B cell (primary cell): ENCODE results near the gene SLC6A20. TPM values are rescaled to one million over a fixed set of nuclear protein-coding genes. Genes with fewer than 3 reads are reported as not detected.

Experiments
- ATAC-seq: fragments of 200-7000 bp; cut with Tn5 transposase; one replicate; pipeline ENCODE4 v1.10.0; 2021; ENCODE audit warnings: low read depth, mild to moderate bottlenecking, moderate number of reproducible peaks, moderate library complexity
- CTCF ChIA-PET: fragments of 350-600 bp; sonication (Branson Sonifier 250); formaldehyde crosslinking; loops from one replicate; lab custom pipeline; 2021; ENCODE audit warnings: antibody characterized with exemption, inconsistent platforms; lab: Charles Lee
- POLR2A ChIA-PET: fragments of 350-600 bp; sonication (Branson Sonifier 250); formaldehyde crosslinking; loops from one replicate; lab custom pipeline; 2021; ENCODE audit warnings: antibody characterized with exemption; lab: Charles Lee
- DNase-seq: peaks from one replicate; pipeline ENCODE4 v3.0.0; 2013
- H2AFZ ChIP-seq: 2 replicates; pipeline ENCODE4 v1.6.1; 2012; ENCODE audit warnings: mild to moderate bottlenecking, low read depth, low read length; ENCODE audit not compliant: insufficient read depth, poor library complexity, severe bottlenecking
- H3K27ac ChIP-seq, 2 donors: 1 replicate in 1 of 2; 2 replicates in 1 of 2; pipeline ENCODE4 v1.5.1; 2012 to 2013; ENCODE audit warnings: low read length in 2 of 2, mild to moderate bottlenecking in 2 of 2, moderate library complexity in 1 of 2
- H3K27me3 ChIP-seq, 4 experiments: fragments of 200-600 bp in 1 of 4; sonication (generic) in 1 of 4; replicated peaks in 1 of 4; 1 replicate in 2 of 4; 2 replicates in 2 of 4; pipeline versions ENCODE4 v1.6.1 to v1.7.0; 2013 to 2016; ENCODE audit warnings: low read length in 3 of 4, mild to moderate bottlenecking in 2 of 4, mixed read lengths in 1 of 4, moderate library complexity in 1 of 4; ENCODE audit not compliant: insufficient read depth in 4 of 4, control insufficient read depth in 3 of 4; ENCODE audit errors: control extremely low read depth in 1 of 4
- H3K36me3 ChIP-seq, 2 experiments: replicated peaks in 1 of 2; 1 replicate in 1 of 2; 2 replicates in 1 of 2; pipeline versions ENCODE4 v1.6.1 to v1.7.1; 2013; ENCODE audit warnings: low read length in 1 of 2; ENCODE audit not compliant: insufficient read depth in 2 of 2, control insufficient read depth in 1 of 2; ENCODE audit errors: control extremely low read depth in 1 of 2, extremely low read depth in 1 of 2
- H3K4me1 ChIP-seq, 2 donors: fragments of 200-600 bp in 1 of 2; sonication (generic) in 1 of 2; 1 replicate in 1 of 2; 2 replicates in 1 of 2; pipeline versions ENCODE4 v1.5.1 to v1.6.1; 2013 to 2017; ENCODE audit warnings: low read length in 2 of 2; ENCODE audit not compliant: control insufficient read depth in 2 of 2, insufficient read depth in 2 of 2
- H3K4me2 ChIP-seq: replicated peaks from 2 replicates; pipeline ENCODE3; 2012; ENCODE audit warnings: mild to moderate bottlenecking, low read depth, low read length; ENCODE audit not compliant: poor library complexity, severe bottlenecking
- H3K4me3 ChIP-seq, 5 experiments: fragments of 200-600 bp in 1 of 5; sonication (generic) in 1 of 5; 1 replicate in 3 of 5; 2 replicates in 2 of 5; pipeline versions ENCODE4 v1.5.1 to v1.7.0; 2011 to 2016; ENCODE audit warnings: low read length in 4 of 5, mild to moderate bottlenecking in 4 of 5, low read depth in 2 of 5, control low read depth in 1 of 5, moderate library complexity in 1 of 5; ENCODE audit not compliant: insufficient read depth in 1 of 5; ENCODE audit errors: control extremely low read depth in 1 of 5, extremely low read depth in 1 of 5
- H3K79me2 ChIP-seq: fragments of 200-600 bp; sonication (generic); one replicate; pipeline ENCODE4 v1.6.0; 2016; ENCODE audit warnings: low read length; ENCODE audit not compliant: control insufficient read depth, insufficient read depth
- H3K9ac ChIP-seq: fragments of 200-600 bp; sonication (generic); 2 replicates; pipeline ENCODE4 v1.6.1; 2017; ENCODE audit warnings: mild to moderate bottlenecking, low read length, moderate library complexity
- H3K9me3 ChIP-seq, 3 donors: one replicate each; pipeline versions ENCODE4 v1.6.1 to v1.7.1; 2013; ENCODE audit warnings: low read length in 2 of 3; ENCODE audit not compliant: control insufficient read depth in 2 of 3, insufficient read depth in 1 of 3; ENCODE audit errors: control extremely low read depth in 1 of 3
- H4K20me1 ChIP-seq: 2 replicates; pipeline ENCODE4 v1.6.0; 2012; ENCODE audit warnings: mild to moderate bottlenecking, low read length; ENCODE audit not compliant: insufficient read depth, control insufficient read depth, poor library complexity, severe bottlenecking
- H3K27ac Mint-ChIP-seq: one replicate; pipeline ENCODE4 v1.8.0; 2021; ENCODE audit warnings: mixed read lengths
- H3K27me3 Mint-ChIP-seq: one replicate; pipeline ENCODE4 v1.8.0; 2021; ENCODE audit warnings: mixed read lengths
- H3K4me1 Mint-ChIP-seq: one replicate; pipeline ENCODE4 v1.8.0; 2021; ENCODE audit warnings: mixed read lengths
- H3K4me3 Mint-ChIP-seq: one replicate; pipeline ENCODE4 v1.8.0; 2021; ENCODE audit warnings: mixed read lengths
- H3K9me3 Mint-ChIP-seq: one replicate; pipeline ENCODE4 v1.8.0; 2022; ENCODE audit warnings: mixed read lengths; ENCODE audit not compliant: insufficient read depth
- CTCF ChIP-seq: fragments of 200-600 bp; IDR thresholded peaks from one replicate; pipeline ENCODE4 v1.8.0; 2022; ENCODE audit warnings: antibody characterized with exemption, mild to moderate bottlenecking
- EZH2 ChIP-seq: IDR thresholded peaks from 2 replicates; pipeline ENCODE4 v1.6.1; 2012; ENCODE audit warnings: borderline replicate concordance, low read depth, mild to moderate bottlenecking, moderate library complexity, low read length; ENCODE audit not compliant: insufficient read depth, poor library complexity, severe bottlenecking
- WGBS: methylation state at CpG from one replicate; pipeline ENCODE4 v1.1.5; 2013; ENCODE audit warnings: missing lambda C conversion rate; ENCODE audit not compliant: insufficient coverage; 5-methylcytosine and 5-hydroxymethylcytosine counted together
- intact Hi-C: fragments of 100-400 bp; cut with micrococcal nuclease; formaldehyde crosslinking; loops from one replicate; pipeline ENCODE4 v1.10.0; 2022
- polyA plus RNA-seq: library from polyadenylated mRNA; depleted of rRNA; stranded (reverse); fragments of >200 nt; gene quantifications from 2 replicates; pipeline ENCODE4 v1.2.3, GENCODE V29; 2012
- total RNA-seq, 2 donors: library from RNA; stranded (reverse); fragments of 120-200 nt in 1 of 2; gene quantifications; 1 replicate in 1 of 2; 2 replicates in 1 of 2; pipeline versions ENCODE4 v1.2.3 to v1.2.4, GENCODE V29; 2013 to 2022

Gene SLC6A20
- total and polyA plus RNA-seq, 2 donors (not counting 1 experiment from before 2014, with no cell fraction given): 0.32 TPM; not detected in 1

- POLR2A ChIA-PET: no interaction called here
- WGBS: 100% methylated on average over 2 of the region's 2 CpGs
- Histone ChIP-seq H3K9ac (no peak overlapping the region), H3K4me3 (no peak overlapping the region), H3K4me2 (peak overlapping the region; percentile 11), H2AFZ (no peak overlapping the region), H4K20me1 (no peaks in the 10 kb centered on the region), H3K9me3 (peaks cover 3 to 15% (median 4%) of the 10 kb centered on the region in 3 donors), H3K4me1 (peaks cover 26 to 32% of the 10 kb centered on the region in 2 donors), H3K27ac (no peak overlapping the region), H3K27me3 (peaks cover 0 to 16% (median 9%) of the 10 kb centered on the region in 4 experiments), H3K79me2 (no peaks in the 10 kb centered on the region), H3K36me3 (no peaks in the 10 kb centered on the region)
- Mint-ChIP-seq H3K4me1 (peaks cover 27% of the 10 kb centered on the region), H3K9me3 (peaks cover 2% of the 10 kb centered on the region), H3K4me3 (peak overlapping the region; percentile 2), H3K27me3 (peaks cover 22% of the 10 kb centered on the region), H3K27ac (no peak overlapping the region)
- DNase-seq (no peak), ATAC-seq (no peak)
- TF ChIP-seq EZH2 (no peak), CTCF (no peak)
- CTCF ChIA-PET: no interaction called here
- intact Hi-C loops: no loop called here
Measured at GRCh38 chr3:45792036-45792435, 4.3 kb downstream of the SLC6A20 start.

GRCh38 chr3:45790596-45790995 lies 5.7 kb downstream of the SLC6A20 start:
- TF ChIP-seq EZH2: no peak
- TF ChIP-seq CTCF: no peak
- no peaks in the 10 kb centered on the region for H4K20me1 ChIP-seq
- no peaks in the 10 kb centered on the region for H3K36me3 ChIP-seq
- ChIA-PET CTCF (no interaction called here), POLR2A (no interaction called here)
- no peak overlapping the region for H3K27ac Mint-ChIP-seq
- H3K4me3 ChIP-seq: no peak overlapping the region
- peaks cover 18% of the 10 kb centered on the region for H3K4me1 Mint-ChIP-seq
- H3K4me1 ChIP-seq: peaks cover 14 to 21% of the 10 kb centered on the region in 2 donors
- no peak for ATAC-seq
- no peaks in the 10 kb centered on the region for H3K79me2 ChIP-seq
- peaks cover 17% of the 10 kb centered on the region for H3K27me3 Mint-ChIP-seq
- no peak overlapping the region for H3K4me3 Mint-ChIP-seq
- no peak overlapping the region for H3K27ac ChIP-seq
- intact Hi-C loops: no loop called here
- no peak overlapping the region for H2AFZ ChIP-seq
- H3K9ac ChIP-seq: no peak overlapping the region
- H3K9me3 Mint-ChIP-seq: peaks cover 2% of the 10 kb centered on the region
- DNase-seq: no peak
- no peak overlapping the region for H3K4me2 ChIP-seq
- 39% methylated on average over 2 of the region's 2 CpGs for WGBS
- H3K9me3 ChIP-seq: peaks cover 3 to 12% (median 4%) of the 10 kb centered on the region in 3 donors
- H3K27me3 ChIP-seq: peaks cover 0 to 6% (median 0%) of the 10 kb centered on the region in 4 experiments
